Right lobe of liver (tissue), 6 donors: ENCODE measurements around the gene COPS6. TPM values are rescaled to one million over a fixed set of nuclear protein-coding genes. Genes with fewer than 3 reads are reported as not detected.

Experiments used
- ATAC-seq, 4 donors: fragments of 200-7000 bp; cut with Tn5 transposase; one replicate each; pipeline ENCODE4 v1.9.1; 2020; ENCODE audit warnings: mild to moderate bottlenecking in 4 of 4, moderate library complexity in 4 of 4
- DNase-seq, 3 donors: peaks; one replicate each; pipeline ENCODE4 v3.0.0-alpha.2; 2020
- H3K27ac ChIP-seq, 3 donors: fragments of 200-600 bp; one replicate each; pipeline ENCODE4 v1.8.0; 2022
- H3K27me3 ChIP-seq, 2 donors: fragments of 200-600 bp; one replicate each; pipeline ENCODE4 v1.8.0; 2022
- H3K36me3 ChIP-seq, 4 donors: fragments of 200-600 bp; sonication (generic) in 1 of 4; one replicate each; pipeline versions ENCODE4 v1.5.1 to v1.8.0; 2017 to 2022; ENCODE audit warnings: control low read depth in 1 of 4
- H3K4me1 ChIP-seq, 4 donors: fragments of 200-600 bp; sonication (generic) in 1 of 4; one replicate each; pipeline versions ENCODE4 v1.5.1 to v1.8.0; 2017 to 2022; ENCODE audit warnings: control low read depth in 1 of 4
- H3K4me3 ChIP-seq, 3 donors: fragments of 200-600 bp; one replicate each; pipeline ENCODE4 v1.8.0; 2022
- H3K9me3 ChIP-seq, 4 donors: fragments of 200-600 bp; sonication (generic) in 1 of 4; one replicate each; pipeline versions ENCODE4 v1.5.1 to v1.8.0; 2017 to 2022; ENCODE audit warnings: control low read depth in 1 of 4
- POLR2A ChIP-seq: fragments of 450-650 bp; IDR thresholded peaks from one replicate; pipeline ENCODE4 v1.6.1; 2017; ENCODE audit warnings: antibody characterized with exemption, mild to moderate bottlenecking
- WGBS: methylation state at CpG from one replicate; pipeline ENCODE4 v1.1.6; 2018; ENCODE audit warnings: low coverage, low lambda C conversion rate; ENCODE audit not compliant: insufficient coverage; ENCODE audit errors: missing lambda C conversion rate; 5-methylcytosine and 5-hydroxymethylcytosine counted together
- intact Hi-C, 2 donors: fragments of 100-400 bp; cut with DNase I; formaldehyde crosslinking; loops; one replicate each; pipeline versions ENCODE4 v1.11.2 to v1.14.1; 2022
- total RNA-seq, 6 experiments: library from RNA; depleted of rRNA in 2 of 6; stranded (reverse); fragments of >200 nt in 2 of 6; fragmentation: NEBNext Ultra II Directional in 3 of 6; extraction: Animal tissue kit (Norgen Biotek cat#: 25700) in 3 of 6; gene quantifications; one replicate each; pipeline versions ENCODE4 v1.1.0 to v1.2.4, GENCODE V29; 2016 to 2023
- TF ChIP-seq, protein P1 (sequence below), 4 donors: fragments of 200-600 bp in 3 of 4; fragments of 450-650 bp in 1 of 4; IDR thresholded peaks; one replicate each; pipeline versions ENCODE4 v1.5.1 to v1.8.0; 2016 to 2022; ENCODE audit warnings: antibody characterized with exemption in 4 of 4, mild to moderate bottlenecking in 2 of 4
- donor health status: DM: no; HTN: yes; CAD: no.
- donor health status: DM: no; HTN: no; CAD: no.
- donor health status: DM: no; HTN: no; CAD: no.
- donor health status: DM: no; HTN: yes; CAD: no.
- donor health status: DM: no; HTN: yes; CAD: no.

COPS6 gene
- total RNA-seq, 6 experiments from 2014 or later: 28.3 to 49.7 (median 42.7) TPM

DNA sequence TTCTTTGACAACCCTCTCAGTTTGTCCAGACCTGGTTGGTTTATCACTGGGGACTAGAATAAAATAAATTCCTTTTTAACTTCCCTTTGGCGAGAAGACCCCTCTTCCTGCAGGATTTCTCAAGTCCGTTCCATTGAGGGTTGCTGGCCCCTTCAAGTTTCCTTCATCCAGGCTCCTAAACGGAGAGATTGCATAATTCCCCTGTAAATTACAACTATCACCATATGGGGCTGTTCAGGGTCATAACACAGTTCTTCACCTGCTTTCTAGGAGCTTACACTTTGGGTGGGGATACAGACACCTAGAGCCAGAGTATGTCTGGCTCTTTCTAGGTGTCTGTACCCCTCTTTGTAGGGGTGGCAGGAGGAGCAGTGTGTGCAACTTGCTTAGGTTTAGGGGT lies 3.3 kb upstream of the COPS6 start:
- no peak overlapping the region for H3K4me3 ChIP-seq
- no peaks in the 10 kb centered on the region for H3K27me3 ChIP-seq
- DNase-seq (no peak), ATAC-seq (no peak)
- WGBS: 39% methylated on average over 3 of the region's 3 CpGs
- no peaks in the 10 kb centered on the region for H3K9me3 ChIP-seq
- intact Hi-C loops: no loop called here
- TF ChIP-seq POLR2A: no peak
- TF ChIP-seq, protein P1, sequence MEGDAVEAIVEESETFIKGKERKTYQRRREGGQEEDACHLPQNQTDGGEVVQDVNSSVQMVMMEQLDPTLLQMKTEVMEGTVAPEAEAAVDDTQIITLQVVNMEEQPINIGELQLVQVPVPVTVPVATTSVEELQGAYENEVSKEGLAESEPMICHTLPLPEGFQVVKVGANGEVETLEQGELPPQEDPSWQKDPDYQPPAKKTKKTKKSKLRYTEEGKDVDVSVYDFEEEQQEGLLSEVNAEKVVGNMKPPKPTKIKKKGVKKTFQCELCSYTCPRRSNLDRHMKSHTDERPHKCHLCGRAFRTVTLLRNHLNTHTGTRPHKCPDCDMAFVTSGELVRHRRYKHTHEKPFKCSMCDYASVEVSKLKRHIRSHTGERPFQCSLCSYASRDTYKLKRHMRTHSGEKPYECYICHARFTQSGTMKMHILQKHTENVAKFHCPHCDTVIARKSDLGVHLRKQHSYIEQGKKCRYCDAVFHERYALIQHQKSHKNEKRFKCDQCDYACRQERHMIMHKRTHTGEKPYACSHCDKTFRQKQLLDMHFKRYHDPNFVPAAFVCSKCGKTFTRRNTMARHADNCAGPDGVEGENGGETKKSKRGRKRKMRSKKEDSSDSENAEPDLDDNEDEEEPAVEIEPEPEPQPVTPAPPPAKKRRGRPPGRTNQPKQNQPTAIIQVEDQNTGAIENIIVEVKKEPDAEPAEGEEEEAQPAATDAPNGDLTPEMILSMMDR (IDR thresholded peaks at IDR 0.05): no peak
- H3K36me3 ChIP-seq: peaks cover 0 to 2% (median 1%) of the 10 kb centered on the region in 4 donors
- peaks cover 0 to 14% (median 5%) of the 10 kb centered on the region in 4 donors for H3K4me1 ChIP-seq
- no peak overlapping the region for H3K27ac ChIP-seq

DNA sequence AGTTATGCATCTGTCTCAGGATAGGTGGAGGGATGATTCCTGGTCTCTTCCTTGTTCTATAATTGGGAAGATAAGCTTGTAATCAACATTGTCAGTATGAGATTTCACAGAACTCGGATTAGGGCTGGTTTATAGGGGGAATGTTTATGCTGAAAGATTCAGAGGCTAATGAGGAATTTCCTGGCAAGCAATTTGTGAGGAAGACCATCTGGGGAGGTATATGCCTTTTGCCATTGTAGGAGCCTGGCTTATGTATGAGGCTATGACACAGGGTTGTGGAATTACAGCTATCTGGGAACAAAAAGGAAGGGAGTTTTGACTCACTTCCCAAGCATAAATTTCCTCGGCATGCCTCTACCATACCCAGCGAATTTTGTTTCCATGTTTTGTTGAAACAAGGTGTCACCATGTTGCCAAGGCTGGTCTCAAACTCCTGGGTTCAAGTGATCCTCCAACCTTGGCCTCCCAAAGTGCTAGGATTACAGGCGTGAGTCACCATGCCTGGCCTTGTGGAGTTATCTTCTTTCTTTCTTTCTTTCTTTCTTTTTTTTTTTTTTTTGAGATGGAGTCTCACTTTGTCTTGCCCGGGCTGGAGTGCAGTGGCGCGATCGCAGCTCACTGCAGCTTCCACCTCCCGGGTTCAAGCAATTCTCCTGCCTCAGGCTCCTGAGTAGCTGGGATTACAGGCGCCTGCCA lies 1.6 kb upstream of the COPS6 start:
- no peaks in the 10 kb centered on the region for H3K9me3 ChIP-seq
- intact Hi-C loops: no loop called here
- H3K36me3 ChIP-seq: peaks cover 0 to 19% (median 4%) of the 10 kb centered on the region in 4 donors
- WGBS: 80% methylated on average over 6 of the region's 10 CpGs
- ATAC-seq: no peak
- H3K4me1 ChIP-seq: peaks cover 0 to 12% (median 4%) of the 10 kb centered on the region in 4 donors
- no peaks in the 10 kb centered on the region for H3K27me3 ChIP-seq
- H3K27ac ChIP-seq: peak overlapping the region in 1 of 3 donors; percentile 72
- no peak for DNase-seq
- H3K4me3 ChIP-seq: no peak overlapping the region
- TF ChIP-seq, protein P1 (IDR thresholded peaks at IDR 0.05): no peak
- TF ChIP-seq POLR2A: no peak

DNA sequence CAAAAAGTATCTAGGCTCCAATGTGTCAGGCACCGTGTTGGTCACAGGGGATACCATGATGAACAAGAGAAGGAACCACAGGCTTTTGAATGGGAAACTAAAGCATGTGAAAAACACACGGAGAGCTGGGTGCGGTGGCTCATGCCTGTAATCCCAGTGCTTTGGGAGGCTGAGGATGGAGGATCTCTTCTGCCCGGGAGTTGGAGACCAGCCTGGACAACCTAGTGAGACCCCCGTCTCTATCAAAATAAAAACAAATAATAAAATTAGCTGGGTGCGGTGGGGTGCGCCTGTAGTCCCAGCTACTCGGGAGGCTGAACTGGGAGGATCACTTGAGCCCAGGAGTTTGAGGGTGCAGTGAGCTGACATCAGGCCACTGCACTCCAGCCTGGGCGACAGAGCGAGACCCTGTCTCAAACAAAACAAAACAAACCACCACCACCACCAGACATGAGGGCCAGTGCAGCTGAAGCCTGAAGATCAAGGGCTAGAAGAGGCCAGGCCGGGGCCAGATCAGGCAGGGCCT lies 611 bp upstream of the COPS6 start:
- 65% methylated on average over 8 of the region's 11 CpGs for WGBS
- H3K9me3 ChIP-seq: no peaks in the 10 kb centered on the region
- TF ChIP-seq, protein P1 (IDR thresholded peaks at IDR 0.05): no peak
- TF ChIP-seq POLR2A: no peak

DNA sequence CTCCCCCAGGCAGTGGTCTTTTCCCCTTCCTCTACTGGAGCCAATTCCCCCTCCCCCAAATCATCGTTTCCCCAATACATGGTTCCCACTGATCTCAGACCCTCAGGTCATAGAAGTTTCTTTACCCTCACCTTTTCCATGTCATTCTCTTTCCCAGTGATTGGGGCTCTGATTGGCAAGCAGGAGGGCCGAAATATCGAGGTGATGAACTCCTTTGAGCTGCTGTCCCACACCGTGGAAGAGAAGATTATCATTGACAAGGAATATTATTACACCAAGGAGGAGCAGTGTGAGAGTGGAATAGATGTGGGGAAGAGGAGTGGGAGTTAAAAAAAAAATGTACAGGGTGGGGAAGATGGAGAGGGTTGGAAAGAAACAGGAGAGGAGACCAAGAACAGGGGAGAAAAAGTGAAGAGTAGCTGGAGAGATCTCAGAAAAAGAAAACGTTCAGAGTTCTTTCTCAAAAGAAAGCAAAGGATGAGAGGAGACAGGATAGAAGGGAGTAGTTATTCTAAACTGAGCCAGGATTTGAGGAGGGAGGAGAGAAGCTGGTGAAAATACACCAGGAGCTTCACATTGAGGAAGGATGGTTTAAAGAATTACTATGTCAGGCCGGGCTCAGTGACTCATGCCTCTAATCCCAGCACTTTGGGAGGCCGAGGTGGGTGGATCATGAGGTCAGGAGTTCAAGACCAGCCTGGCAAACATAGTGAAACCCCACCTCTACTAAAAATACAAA lies 858 bp downstream of the COPS6 start:
- intact Hi-C loops: no loop called here
- no peaks in the 10 kb centered on the region for H3K27me3 ChIP-seq
- no peak for TF ChIP-seq POLR2A
- TF ChIP-seq, protein P1 (IDR thresholded peaks at IDR 0.05): no peak
- 30% methylated on average over 7 of the region's 7 CpGs for WGBS
- peak overlapping the region; percentile 60 to 81 (median 72) for H3K27ac ChIP-seq
- ATAC-seq (no peak), DNase-seq (peak in 1 of 3 donors; percentile 3)
- peaks cover 0 to 43% (median 20%) of the 10 kb centered on the region in 4 donors for H3K36me3 ChIP-seq
- H3K4me1 ChIP-seq: peaks cover 0 to 8% (median 3%) of the 10 kb centered on the region in 4 donors
- peak overlapping the region; percentile 74 to 98 (median 97) for H3K4me3 ChIP-seq
- no peaks in the 10 kb centered on the region for H3K9me3 ChIP-seq

More for the DNA sequence above, 611 bp upstream of the COPS6 start:
- Histone ChIP-seq H3K4me3 (peak overlapping the region; percentile 74 to 98 (median 97)), H3K27me3 (no peaks in the 10 kb centered on the region), H3K27ac (peak overlapping the region; percentile 60 to 81 (median 72)), H3K36me3 (peaks cover 0 to 29% (median 9%) of the 10 kb centered on the region in 4 donors), H3K4me1 (peaks cover 0 to 8% (median 3%) of the 10 kb centered on the region in 4 donors)
- no peak for ATAC-seq
- intact Hi-C loops: no loop called here
- DNase-seq: no peak
